ENCODE measurements around the gene INPP4B. TPM values are rescaled to one million over a fixed set of nuclear protein-coding genes. Genes with fewer than 3 reads are reported as not detected.
A peak's percentile ranks its signal among the peaks of the same experiment; 100 is the strongest.

INPP4B gene
- total and polyA plus RNA-seq, 2 donors (not counting 1 experiment from before 2014, with no cell fraction given), result 19.7 to 22.2 TPM

- H3K4me2 ChIP-seq (ENCODE audit: extremely low read depth, insufficient read depth, low read length), result no peak overlapping the region
Measured at GRCh38 chr4:142095886-142096605, 750.1 kb downstream of the INPP4B start.

GRCh38 chr4:142092941-142093340 is 753.2 kb downstream of the INPP4B start:
- DNase-seq (ENCODE audit: low read depth in 2 of 2), result peak in 1 of 2 donors; percentile 67
- no peak overlapping the region for H3K4me3 ChIP-seq (replicated peaks in 1 of 4; ENCODE audit: control extremely low read depth in 1 of 4, insufficient read depth in 1 of 4, low read depth in 3 of 4, low read length in 4 of 4)
- no peaks in the 10 kb centered on the region for H3K9me3 ChIP-seq (ENCODE audit: control insufficient read depth, insufficient read depth, low read depth, low read length)
- H3K79me2 ChIP-seq (ENCODE audit: control insufficient read depth, insufficient read depth, low read length), result no peaks in the 10 kb centered on the region
- H3K9ac ChIP-seq (ENCODE audit: insufficient read depth, low read length), result no peak overlapping the region
- no peak overlapping the region for H3K4me2 ChIP-seq (ENCODE audit: extremely low read depth, insufficient read depth, low read length)
- no peak for TF ChIP-seq EZH2 (IDR thresholded peaks at IDR 0.05; ENCODE audit: low read length, missing control alignments)
- TF ChIP-seq CTCF (conservative IDR thresholded peaks at IDR 0.05 in 1 of 2, IDR thresholded peaks at IDR 0.05 in 1 of 2; ENCODE audit: low read depth in 1 of 2, low read length in 2 of 2), result no peak
- H2AFZ ChIP-seq (ENCODE audit: low read length), result no peak overlapping the region
- H4K20me1 ChIP-seq (ENCODE audit: control insufficient read depth, extremely low read depth, insufficient read depth, low read length), result no peaks in the 10 kb centered on the region
- H3K27ac ChIP-seq (ENCODE audit: insufficient read depth, low read length), result no peak overlapping the region
- H3K4me1 ChIP-seq (ENCODE audit: control insufficient read depth, extremely low read depth, insufficient read depth, low read length), result peaks cover 2% of the 10 kb centered on the region
- H3K27me3 ChIP-seq (ENCODE audit: control insufficient read depth, insufficient read depth, low read length), result no peaks in the 10 kb centered on the region
- no peaks in the 10 kb centered on the region for H3K36me3 ChIP-seq (ENCODE audit: control insufficient read depth, insufficient read depth, low read length)

More at GRCh38 chr4:142095886-142096605, 750.1 kb downstream of the INPP4B start:
- Histone ChIP-seq H3K27ac (ENCODE audit: insufficient read depth, low read length) (no peak overlapping the region), H3K4me1 (ENCODE audit: control insufficient read depth, extremely low read depth, insufficient read depth, low read length) (peaks cover 2% of the 10 kb centered on the region), H3K4me3 (replicated peaks in 1 of 4; ENCODE audit: control extremely low read depth in 1 of 4, insufficient read depth in 1 of 4, low read depth in 3 of 4, low read length in 4 of 4) (no peak overlapping the region), H3K79me2 (ENCODE audit: control insufficient read depth, insufficient read depth, low read length) (no peaks in the 10 kb centered on the region), H3K9me3 (ENCODE audit: control insufficient read depth, insufficient read depth, low read depth, low read length) (no peaks in the 10 kb centered on the region), H3K9ac (ENCODE audit: insufficient read depth, low read length) (no peak overlapping the region), H2AFZ (ENCODE audit: low read length) (no peak overlapping the region), H3K27me3 (ENCODE audit: control insufficient read depth, insufficient read depth, low read length) (no peaks in the 10 kb centered on the region), H4K20me1 (ENCODE audit: control insufficient read depth, extremely low read depth, insufficient read depth, low read length) (no peaks in the 10 kb centered on the region), H3K36me3 (ENCODE audit: control insufficient read depth, insufficient read depth, low read length) (no peaks in the 10 kb centered on the region)
- TF ChIP-seq EZH2 (IDR thresholded peaks at IDR 0.05; ENCODE audit: low read length, missing control alignments) (no peak), CTCF (conservative IDR thresholded peaks at IDR 0.05 in 1 of 2, IDR thresholded peaks at IDR 0.05 in 1 of 2; ENCODE audit: low read depth in 1 of 2, low read length in 2 of 2) (no peak)
- DNase-seq (ENCODE audit: low read depth in 2 of 2), result peak; percentile 95 to 98

- Histone ChIP-seq H3K4me2 (ENCODE audit: extremely low read depth, insufficient read depth, low read length) (no peak overlapping the region), H2AFZ (ENCODE audit: low read length) (no peak overlapping the region), H3K27ac (ENCODE audit: insufficient read depth, low read length) (peak overlapping the region; percentile 85), H4K20me1 (ENCODE audit: control insufficient read depth, extremely low read depth, insufficient read depth, low read length) (no peaks in the 10 kb centered on the region), H3K9ac (ENCODE audit: insufficient read depth, low read length) (peak overlapping the region; percentile 16), H3K79me2 (ENCODE audit: control insufficient read depth, insufficient read depth, low read length) (no peaks in the 10 kb centered on the region), H3K4me1 (ENCODE audit: control insufficient read depth, extremely low read depth, insufficient read depth, low read length) (peaks cover 2% of the 10 kb centered on the region), H3K4me3 (replicated peaks in 1 of 4; ENCODE audit: control extremely low read depth in 1 of 4, insufficient read depth in 1 of 4, low read depth in 3 of 4, low read length in 4 of 4) (no peak overlapping the region), H3K9me3 (ENCODE audit: control insufficient read depth, insufficient read depth, low read depth, low read length) (no peaks in the 10 kb centered on the region), H3K36me3 (ENCODE audit: control insufficient read depth, insufficient read depth, low read length) (no peaks in the 10 kb centered on the region), H3K27me3 (ENCODE audit: control insufficient read depth, insufficient read depth, low read length) (no peaks in the 10 kb centered on the region)
- peak; percentile 98 to 100 for DNase-seq (ENCODE audit: low read depth in 2 of 2)
- no peak for TF ChIP-seq EZH2 (IDR thresholded peaks at IDR 0.05; ENCODE audit: low read length, missing control alignments)
- no peak for TF ChIP-seq CTCF (conservative IDR thresholded peaks at IDR 0.05 in 1 of 2, IDR thresholded peaks at IDR 0.05 in 1 of 2; ENCODE audit: low read depth in 1 of 2, low read length in 2 of 2)
Measured at GRCh38 chr4:142091691-142092182, 754.4 kb downstream of the INPP4B start.

Measured in fibroblast of lung (primary cell).